Measurements from ENCODE around the gene TGIF1.

TGIF1 gene

DNA sequence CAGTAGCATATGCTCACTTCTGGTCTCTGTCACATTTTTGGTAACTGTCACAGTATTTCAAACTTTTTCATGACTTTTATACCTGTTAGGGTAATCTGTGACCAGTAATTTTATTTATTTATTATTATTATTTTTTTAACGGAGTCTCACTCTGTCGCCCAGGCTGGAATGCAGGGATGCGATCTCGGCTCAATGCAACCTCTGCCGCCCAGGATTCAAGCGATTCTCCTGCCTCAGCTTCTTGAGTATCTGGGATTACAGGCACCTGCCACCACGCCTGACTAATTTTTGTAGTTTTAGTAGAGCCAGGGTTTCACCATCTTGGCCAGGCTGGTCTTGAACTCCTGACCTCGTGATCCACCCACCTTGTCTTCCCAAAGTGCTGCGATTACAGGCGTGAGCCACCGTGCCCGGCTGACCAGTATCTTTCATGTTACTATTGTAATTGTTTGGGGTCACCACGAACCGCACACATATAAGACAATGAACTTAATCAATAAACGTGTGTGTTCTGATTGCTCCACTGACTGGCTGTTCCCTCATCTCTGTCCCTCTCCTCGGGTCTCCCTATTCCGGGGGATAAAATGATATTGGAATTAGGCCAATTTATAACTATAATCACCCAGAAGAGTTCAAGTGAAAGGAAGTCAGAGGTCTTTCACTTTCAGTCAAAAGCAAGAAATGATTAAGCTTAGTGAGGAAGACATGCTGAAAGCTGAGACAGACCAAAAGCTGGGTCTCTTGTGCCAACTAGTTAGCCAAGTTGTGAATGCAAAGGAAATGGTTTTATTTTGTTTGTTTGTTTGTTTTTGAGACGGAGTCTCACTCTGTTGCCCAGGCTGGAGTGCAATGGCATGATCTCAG, 22.9 kb downstream of the TGIF1 start:
- DNase-seq (ENCODE audit: low read depth): no peak
- TF ChIP-seq CTCF (IDR thresholded peaks at IDR 0.05; ENCODE audit: insufficient read depth, low read depth, low read length, missing control alignments): no peak
- no peak overlapping the region for H3K4me3 ChIP-seq (ENCODE audit: low read length)

- no peak overlapping the region for H3K4me3 ChIP-seq (ENCODE audit: low read length)
- TF ChIP-seq CTCF (IDR thresholded peaks at IDR 0.05; ENCODE audit: insufficient read depth, low read depth, low read length, missing control alignments): no peak
- DNase-seq (ENCODE audit: low read depth): peak; percentile 62
These were observed 28.4 kb downstream of the TGIF1 start for GRCh38 chr18:3478262-3478978.

- H3K4me3 ChIP-seq (ENCODE audit: low read length): no peak overlapping the region
- no peak for DNase-seq (ENCODE audit: low read depth)
- no peak for TF ChIP-seq CTCF (IDR thresholded peaks at IDR 0.05; ENCODE audit: insufficient read depth, low read depth, low read length, missing control alignments)
These were observed 30.1 kb downstream of the TGIF1 start for GRCh38 chr18:3479978-3480509.

DNA sequence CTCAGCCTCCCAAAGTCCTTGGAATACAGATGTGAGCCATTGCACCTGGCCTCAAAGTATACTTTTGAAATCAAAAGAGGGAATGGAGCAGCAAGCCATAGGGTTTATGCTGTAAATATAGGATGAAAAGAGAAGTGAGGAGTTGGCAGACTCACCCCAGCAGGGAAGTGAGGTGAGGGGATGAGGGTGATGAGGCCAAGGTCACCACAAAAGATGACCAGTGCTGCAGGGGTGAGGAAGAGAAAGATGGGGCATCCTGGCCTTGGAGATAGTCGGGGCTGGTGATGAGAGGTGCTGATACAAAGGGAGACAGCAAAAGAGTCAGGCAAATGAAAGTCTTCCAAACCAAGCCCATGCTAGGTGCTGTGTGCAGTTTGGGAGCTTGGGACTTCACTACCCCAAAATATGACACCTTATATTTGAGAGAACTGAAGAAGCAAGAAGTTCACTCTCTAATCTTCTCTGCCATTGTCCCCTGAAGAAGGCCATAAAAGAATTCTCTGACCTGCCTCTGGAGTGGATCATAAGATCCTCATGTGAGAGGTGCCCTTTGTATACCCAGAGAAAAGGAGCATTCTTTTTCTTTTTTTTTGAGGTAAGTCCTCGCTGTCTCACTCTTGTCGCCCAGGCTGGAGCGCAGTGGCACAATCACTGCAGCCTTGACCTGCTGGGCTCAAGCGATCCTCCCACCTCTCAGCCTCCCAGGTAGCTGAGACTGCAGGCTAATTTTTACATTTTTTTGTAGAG, 31.0 kb downstream of the TGIF1 start:
- DNase-seq (ENCODE audit: low read depth): no peak
- TF ChIP-seq CTCF (IDR thresholded peaks at IDR 0.05; ENCODE audit: insufficient read depth, low read depth, low read length, missing control alignments): no peak
- H3K4me3 ChIP-seq (ENCODE audit: low read length): no peak overlapping the region

GRCh38 chr18:3481696-3482210, 31.8 kb downstream of the TGIF1 start:
- TF ChIP-seq CTCF (IDR thresholded peaks at IDR 0.05; ENCODE audit: insufficient read depth, low read depth, low read length, missing control alignments): peak; percentile 59
- H3K4me3 ChIP-seq (ENCODE audit: low read length): no peak overlapping the region
- DNase-seq (ENCODE audit: low read depth): peak; percentile 45

- no peak for TF ChIP-seq CTCF (IDR thresholded peaks at IDR 0.05; ENCODE audit: insufficient read depth, low read depth, low read length, missing control alignments)
- H3K4me3 ChIP-seq (ENCODE audit: low read length): no peak overlapping the region
These were observed 32.3 kb downstream of the TGIF1 start for GRCh38 chr18:3482258-3482657.

More at GRCh38 chr18:3482258-3482657, 32.3 kb downstream of the TGIF1 start:
- no peak for DNase-seq (ENCODE audit: low read depth)
